ENCODE data around the gene PLCL2. TPM values are rescaled to one million over a fixed set of nuclear protein-coding genes. Genes with fewer than 3 reads are reported as not detected.

PLCL2 gene
- total RNA-seq, 1 donor from 2014 or later: 5.6 TPM

GRCh38 chr3:16888356-16888755 is 3.6 kb downstream of the PLCL2 start:
- intact Hi-C loops (cut with DNase I): no loop called here
- Histone ChIP-seq H3K27ac (no peak overlapping the region), H3K36me3 (no peaks in the 10 kb centered on the region), H3K4me3 (no peak overlapping the region), H3K27me3 (no peaks in the 10 kb centered on the region), H3K4me1 (peaks cover 34% of the 10 kb centered on the region), H3K9me3 (no peaks in the 10 kb centered on the region)
- TF ChIP-seq CTCF (IDR thresholded peaks at IDR 0.05) (no peak), POLR2A (IDR thresholded peaks at IDR 0.05) (no peak), POLR2AphosphoS5 (IDR thresholded peaks at IDR 0.05; ENCODE audit: insufficient read depth in 1 of 2, low read depth in 1 of 2) (no peak)
- DNase-seq (ENCODE audit: extremely low spot score in 2 of 2): no peak

- H3K36me3 ChIP-seq: no peaks in the 10 kb centered on the region
- H3K27ac ChIP-seq: no peak overlapping the region
- H3K4me3 ChIP-seq: no peak overlapping the region
- no peak for DNase-seq (ENCODE audit: extremely low spot score in 2 of 2)
- no peak for TF ChIP-seq POLR2AphosphoS5 (IDR thresholded peaks at IDR 0.05; ENCODE audit: insufficient read depth in 1 of 2, low read depth in 1 of 2)
- no peak for TF ChIP-seq POLR2A (IDR thresholded peaks at IDR 0.05)
- no peak for TF ChIP-seq CTCF (IDR thresholded peaks at IDR 0.05)
- peaks cover 28% of the 10 kb centered on the region for H3K4me1 ChIP-seq
- H3K27me3 ChIP-seq: no peaks in the 10 kb centered on the region
- no peaks in the 10 kb centered on the region for H3K9me3 ChIP-seq
- intact Hi-C loops (cut with DNase I): no loop called here
These were observed 4.2 kb downstream of the PLCL2 start for GRCh38 chr3:16888785-16889607.

- DNase-seq (ENCODE audit: extremely low spot score in 2 of 2): no peak
- H3K4me1 ChIP-seq: peaks cover 17% of the 10 kb centered on the region
- H3K9me3 ChIP-seq: no peaks in the 10 kb centered on the region
- no peak overlapping the region for H3K27ac ChIP-seq
- intact Hi-C loops (cut with DNase I): no loop called here
- TF ChIP-seq CTCF (IDR thresholded peaks at IDR 0.05) (no peak), POLR2A (IDR thresholded peaks at IDR 0.05) (no peak), POLR2AphosphoS5 (IDR thresholded peaks at IDR 0.05; ENCODE audit: insufficient read depth in 1 of 2, low read depth in 1 of 2) (no peak)
- no peak overlapping the region for H3K4me3 ChIP-seq
- H3K36me3 ChIP-seq: no peaks in the 10 kb centered on the region
- no peaks in the 10 kb centered on the region for H3K27me3 ChIP-seq
These were observed 6.0 kb downstream of the PLCL2 start for GRCh38 chr3:16890597-16891333.

DNA sequence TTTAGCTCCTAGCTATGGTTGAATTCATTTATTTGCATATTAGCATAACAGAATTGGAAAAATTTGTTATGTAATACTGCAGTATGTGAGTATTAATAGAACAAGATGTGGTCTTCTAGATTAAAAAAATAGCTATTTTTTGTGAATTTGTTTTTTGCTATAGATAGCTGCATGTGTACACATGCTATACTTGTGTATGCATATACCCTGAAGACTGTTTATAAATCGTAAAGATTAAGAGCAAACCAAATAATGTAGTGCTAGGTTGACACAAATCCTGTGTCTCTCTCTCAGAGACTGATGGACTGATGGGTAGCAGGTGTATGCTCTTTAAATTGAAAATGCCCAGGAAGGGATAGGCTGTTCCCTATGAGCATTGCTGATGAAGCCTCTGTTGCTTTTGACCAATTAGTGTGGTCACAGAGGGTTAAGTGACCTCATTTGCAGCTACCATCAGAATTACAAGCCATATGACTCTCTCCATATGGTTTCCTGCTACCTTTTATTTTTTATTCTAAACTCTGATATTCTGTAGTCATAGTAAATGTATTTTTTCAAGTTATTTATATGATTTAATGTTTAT is 9.0 kb downstream of the PLCL2 start:
- intact Hi-C loops (cut with DNase I): no loop called here
- H3K4me3 ChIP-seq: no peak overlapping the region
- DNase-seq (ENCODE audit: extremely low spot score in 2 of 2): no peak
- no peaks in the 10 kb centered on the region for H3K9me3 ChIP-seq
- no peak overlapping the region for H3K27ac ChIP-seq
- peaks cover 21% of the 10 kb centered on the region for H3K4me1 ChIP-seq
- H3K27me3 ChIP-seq: no peaks in the 10 kb centered on the region
- no peaks in the 10 kb centered on the region for H3K36me3 ChIP-seq
- TF ChIP-seq POLR2AphosphoS5 (IDR thresholded peaks at IDR 0.05; ENCODE audit: insufficient read depth in 1 of 2, low read depth in 1 of 2) (no peak), CTCF (IDR thresholded peaks at IDR 0.05) (no peak), POLR2A (IDR thresholded peaks at IDR 0.05) (no peak)

All from vagina (tissue), 2 donors.